ENCODE results near the gene CCNJL.

GRCh38 chr5:160306696-160307095, 5.7 kb downstream of the CCNJL start:
- no peak for TF ChIP-seq CTCF (conservative IDR thresholded peaks at IDR 0.05; ENCODE audit: low read depth, low read length)
- no peak for TF ChIP-seq EZH2 (IDR thresholded peaks at IDR 0.05; ENCODE audit: borderline replicate concordance, low read depth, low read length, poor library complexity, severe bottlenecking)
